ENCODE measurements around the gene ST6GAL1. TPM values are rescaled to one million over a fixed set of nuclear protein-coding genes. Genes with fewer than 3 reads are reported as not detected.

Gene ST6GAL1
- total and polyA plus RNA-seq, 10 of the 15 experiments (the other 5 are each of a cell fraction or from before 2014, with no cell fraction given) = 74.2 to 248 (median 149) TPM

DNA sequence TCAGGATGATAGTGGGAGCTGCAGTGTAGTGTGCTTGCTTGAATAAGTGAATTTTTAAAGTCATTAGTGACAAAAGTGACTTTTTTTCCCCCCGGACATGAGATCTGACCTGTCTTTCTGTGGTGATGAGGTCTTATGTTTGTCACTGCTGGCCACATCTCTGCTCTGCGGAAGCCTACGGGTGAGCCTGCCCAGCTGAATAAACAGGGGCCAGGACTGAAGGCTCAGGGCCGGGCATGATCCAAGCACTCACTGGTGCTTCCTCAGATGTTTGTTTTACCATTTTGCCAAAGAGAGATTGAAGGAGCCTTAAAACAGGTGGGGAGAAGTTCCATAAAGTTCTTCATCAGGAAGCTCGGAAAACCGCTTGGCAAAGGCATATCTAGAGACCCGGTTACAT, 174.0 kb downstream of the ST6GAL1 start:
- DNase-seq (ENCODE audit: low read depth, low spot score) (no peak), FAIRE-seq (no peak), ATAC-seq (no peak)
- in situ Hi-C loops (cut with MboI) = no loop called here
- Histone ChIP-seq H4K20me1 (ENCODE audit: control insufficient read depth, insufficient read depth) (no peaks in the 10 kb centered on the region), H3K4me1 (ENCODE audit: control insufficient read depth, insufficient read depth, low read length) (0 out of 2 replicates have a peak, but pooled peaks cover 5% of the 10 kb centered on the region), H3K9me3 (replicated peaks; ENCODE audit: control insufficient read depth, insufficient read depth, low read length) (no peaks in the 10 kb centered on the region), H3K27ac (ENCODE audit: control insufficient read depth, insufficient read depth) (no peak overlapping the region), H3K9ac (ENCODE audit: control insufficient read depth, insufficient read depth, low read length) (no peak overlapping the region), H3K36me3 (ENCODE audit: control insufficient read depth in 2 of 2, insufficient read depth in 2 of 2, low read length in 1 of 2) (no peaks in the 10 kb centered on the region), H3K79me2 (ENCODE audit: control insufficient read depth, insufficient read depth, low read length) (no peaks in the 10 kb centered on the region), H3K27me3 (replicated peaks in 1 of 2; ENCODE audit: control insufficient read depth in 2 of 2, insufficient read depth in 2 of 2, low read length in 1 of 2) (no peaks in the 10 kb centered on the region), H3K4me2 (ENCODE audit: control insufficient read depth, insufficient read depth) (no peak overlapping the region), H2AFZ (ENCODE audit: control insufficient read depth, low read depth, low read length) (no peak overlapping the region), H3K4me3 (no peak overlapping the region)
- ChIA-PET SMC1A (ENCODE audit: uncharacterized antibody, unreplicated experiment) (interaction anchor here (1.0 kb wide), 1 partner anchor 14 kb away, joined by 3 read pairs; no protein-coding TSS in a partner anchor), POLR2A (no interaction called here), RAD21 (ENCODE audit: unreplicated experiment) (no interaction called here), CTCF (interaction anchor here (1.1 to 4.9 kb wide), 4 partner anchors 8 to 116 kb away, joined by 3 to 45 read pairs (median 10); no protein-coding TSS in a partner anchor)
- no TSS peak for BruUV-seq (replicated peaks)
- intact Hi-C loops (cut with micrococcal nuclease; ENCODE audit: unreplicated experiment) = no loop called here
- no peak for TF ChIP-seq WRNIP1 (IDR thresholded peaks at IDR 0.05; ENCODE audit: borderline replicate concordance, low read depth, low read length)
- TF ChIP-seq MEF2B (IDR thresholded peaks at IDR 0.05; ENCODE audit: partially characterized antibody, poor library complexity, severe bottlenecking) = no peak
- no peak for TF ChIP-seq KDM1A (IDR thresholded peaks at IDR 0.05; ENCODE audit: borderline replicate concordance)
- TF ChIP-seq NBN (IDR thresholded peaks at IDR 0.05) = no peak
- TF ChIP-seq, protein P1, sequence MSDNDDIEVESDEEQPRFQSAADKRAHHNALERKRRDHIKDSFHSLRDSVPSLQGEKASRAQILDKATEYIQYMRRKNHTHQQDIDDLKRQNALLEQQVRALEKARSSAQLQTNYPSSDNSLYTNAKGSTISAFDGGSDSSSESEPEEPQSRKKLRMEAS (IDR thresholded peaks at IDR 0.05; ENCODE audit: low read depth, low read length) = no peak
- no peak for TF ChIP-seq SREBF1 (IDR thresholded peaks at IDR 0.05; ENCODE audit: low read length)
- no peak for TF ChIP-seq NFIC (IDR thresholded peaks at IDR 0.05; ENCODE audit: low read depth, low read length)
- no peak for TF ChIP-seq CHD2 (IDR thresholded peaks at IDR 0.05; ENCODE audit: borderline replicate concordance, low read depth, low read length)
- no peak for TF ChIP-seq MTA3 (IDR thresholded peaks at IDR 0.05; ENCODE audit: borderline replicate concordance, low read length)
- TF ChIP-seq HCFC1 (IDR thresholded peaks at IDR 0.05; ENCODE audit: low read length) = no peak
- 87% methylated on average over 7 of the region's 7 CpGs for WGBS (ENCODE audit: insufficient coverage, insufficient replicate concordance, low lambda C conversion rate, missing lambda C conversion rate)

Data from GM12878 (cell line).